ENCODE data around the gene KLHL25. TPM values are rescaled to one million over a fixed set of nuclear protein-coding genes. Genes with fewer than 3 reads are reported as not detected.

Gene KLHL25
- total and polyA plus RNA-seq, 2 of the 13 experiments (the other 11 are each of a cell fraction or from before 2014, with no cell fraction given): 3.7 to 8.2 TPM

DNA sequence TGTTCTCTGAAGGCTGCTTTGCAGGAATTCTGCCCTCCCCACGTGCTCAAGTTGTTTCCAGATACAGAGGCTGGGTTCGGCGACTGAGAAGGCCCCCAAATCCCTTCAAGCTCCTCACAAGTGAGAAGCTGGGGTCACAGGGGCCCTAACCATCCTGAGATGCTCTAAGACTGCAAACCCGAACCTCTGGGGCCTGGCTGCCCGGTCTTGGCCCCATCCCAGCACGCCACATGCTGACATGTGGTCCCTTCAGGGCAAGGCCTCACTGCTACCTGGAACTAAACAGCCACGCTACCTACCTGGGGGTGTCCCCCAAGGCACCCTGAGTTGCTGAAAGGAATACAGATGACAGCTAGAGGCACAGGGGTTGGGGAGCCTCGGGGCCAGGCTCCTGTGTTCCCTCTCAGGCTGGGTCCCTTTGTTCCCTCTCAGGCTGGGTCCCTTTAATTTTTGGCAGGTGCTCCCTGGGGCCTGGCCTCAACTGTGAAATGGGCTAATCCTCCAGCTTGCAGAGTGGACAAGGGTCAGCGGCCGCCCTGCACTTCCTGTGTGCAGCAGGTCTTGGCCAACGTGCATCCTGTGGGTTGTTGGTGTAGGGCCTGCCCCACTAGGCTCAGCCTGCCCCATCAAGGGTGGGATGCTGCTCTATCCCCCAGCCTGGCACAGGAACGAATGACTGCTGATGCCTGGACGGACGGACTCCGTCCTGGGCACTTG lies 32.5 kb downstream of the KLHL25 start:
- H3K27me3 ChIP-seq (ENCODE audit: control insufficient read depth in 1 of 2, insufficient read depth in 2 of 2, low read length in 2 of 2): no peaks in the 10 kb centered on the region
- ATAC-seq (no peak), DNase-seq (ENCODE audit: low spot score) (no peak), FAIRE-seq (no peak)
- H3K4me2 ChIP-seq (ENCODE audit: low read depth, low read length): no peak overlapping the region
- no peaks in the 10 kb centered on the region for H3K79me2 ChIP-seq (ENCODE audit: insufficient read depth, low read length)
- no peak overlapping the region for H3K27ac ChIP-seq (ENCODE audit: extremely low read length, insufficient read depth, low read length)
- TF ChIP-seq TBX3 (IDR thresholded peaks at IDR 0.05; ENCODE audit: borderline replicate concordance) (no peak), SATB2 (CRISPR knock-in tag; IDR thresholded peaks at IDR 0.05) (no peak), PAX8 (CRISPR knock-in tag; IDR thresholded peaks at IDR 0.05; ENCODE audit: borderline replicate concordance) (no peak), ZNF816 (CRISPR knock-in tag; IDR thresholded peaks at IDR 0.05; ENCODE audit: borderline replicate concordance) (no peak), YEATS4 (CRISPR knock-in tag; IDR thresholded peaks at IDR 0.05; ENCODE audit: borderline replicate concordance) (no peak), ZNF350 (CRISPR knock-in tag; IDR thresholded peaks at IDR 0.05; ENCODE audit: borderline replicate concordance, low read depth) (no peak)
- TF ChIP-seq, protein P1, sequence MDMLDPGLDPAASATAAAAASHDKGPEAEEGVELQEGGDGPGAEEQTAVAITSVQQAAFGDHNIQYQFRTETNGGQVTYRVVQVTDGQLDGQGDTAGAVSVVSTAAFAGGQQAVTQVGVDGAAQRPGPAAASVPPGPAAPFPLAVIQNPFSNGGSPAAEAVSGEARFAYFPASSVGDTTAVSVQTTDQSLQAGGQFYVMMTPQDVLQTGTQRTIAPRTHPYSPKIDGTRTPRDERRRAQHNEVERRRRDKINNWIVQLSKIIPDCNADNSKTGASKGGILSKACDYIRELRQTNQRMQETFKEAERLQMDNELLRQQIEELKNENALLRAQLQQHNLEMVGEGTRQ (IDR thresholded peaks at IDR 0.05; ENCODE audit: low read depth, low read length): no peak
- TF ChIP-seq, protein P1 (CRISPR knock-in tag; IDR thresholded peaks at IDR 0.05; ENCODE audit: borderline replicate concordance): no peak
- H3K9me3 ChIP-seq (ENCODE audit: low read length): no peaks in the 10 kb centered on the region
- H4K20me1 ChIP-seq (ENCODE audit: insufficient read depth, low read length): no peaks in the 10 kb centered on the region
- H3K4me3 ChIP-seq (replicated peaks in 1 of 3; ENCODE audit: insufficient read depth in 1 of 3, low read depth in 2 of 3, low read length in 3 of 3): no peak overlapping the region
- H2AFZ ChIP-seq (ENCODE audit: low read length): no peak overlapping the region
- intact Hi-C loops (cut with micrococcal nuclease; ENCODE audit: unreplicated experiment) (no loop called here), in situ Hi-C loops (cut with HindIII; ENCODE audit: extremely low pct_ligation_motif_present, low pct_unique_long_range_greater_than_20kb) (no loop called here)
- H3K9ac ChIP-seq (ENCODE audit: insufficient read depth, low read depth, low read length): no peak overlapping the region
- CTCF ChIA-PET (ENCODE audit: low intra/inter-chr PET ratio, low total read pairs): no interaction called here
- H3K36me3 ChIP-seq (replicated peaks in 1 of 2; ENCODE audit: control insufficient read depth in 1 of 2, insufficient read depth in 2 of 2, low read length in 2 of 2): peaks cover 9 to 12% of the 10 kb centered on the region in 2 experiments; a peak in 2 of 5 replicates
- 95% methylated on average over 4 of the region's 15 CpGs for WGBS (ENCODE audit: low lambda C conversion rate)
- POLR2A ChIA-PET: no interaction called here
- BruUV-seq (replicated peaks): no TSS peak
- H3K4me1 ChIP-seq (ENCODE audit: insufficient read depth, low read length): peaks cover 19% of the 10 kb centered on the region

Data from HepG2 (cell line).